Astrocyte (in vitro differentiated cells and primary cell): Measurements from ENCODE around the gene APOBEC3H. TPM values are rescaled to one million over a fixed set of nuclear protein-coding genes. Genes with fewer than 3 reads are reported as not detected.

Source experiments
- DNase-seq: peaks from one replicate; pipeline ENCODE4 v3.0.0-alpha.2; 2010; ENCODE audit warnings: low read depth
- FAIRE-seq: peaks from 2 replicates; lab custom pipeline; 2011; peaks lifted over from hg19 to GRCh38; lab: Jason Lieb, UNC
- H2AFZ ChIP-seq: 2 replicates; pipeline ENCODE4 v1.6.0; 2012; ENCODE audit warnings: low read depth, low read length, inconsistent platforms
- H3K27ac ChIP-seq: 2 replicates; pipeline ENCODE4 v1.5.1; 2011; ENCODE audit warnings: low read depth, low read length, inconsistent platforms
- H3K27me3 ChIP-seq: 2 replicates; pipeline ENCODE4 v1.6.0; 2011; ENCODE audit warnings: low read length, inconsistent platforms; ENCODE audit not compliant: insufficient read depth
- H3K36me3 ChIP-seq: 2 replicates; pipeline ENCODE4 v1.5.1; 2011; ENCODE audit warnings: low read length, inconsistent platforms; ENCODE audit not compliant: insufficient read depth
- H3K4me1 ChIP-seq: 2 replicates; pipeline ENCODE4 v1.5.1; 2011; ENCODE audit warnings: low read length, inconsistent platforms; ENCODE audit not compliant: insufficient read depth
- H3K4me2 ChIP-seq: 2 replicates; pipeline ENCODE4 v1.6.0; 2012; ENCODE audit warnings: low read length, inconsistent platforms
- H3K4me3 ChIP-seq: 2 replicates; pipeline ENCODE4 v1.5.1; 2011; ENCODE audit warnings: low read depth, mild to moderate bottlenecking, low read length, inconsistent platforms; ENCODE audit not compliant: insufficient read depth
- H3K79me2 ChIP-seq: 2 replicates; pipeline ENCODE4 v1.6.0; 2012; ENCODE audit warnings: mild to moderate bottlenecking, low read length, inconsistent platforms; ENCODE audit not compliant: insufficient read depth
- H3K9ac ChIP-seq: 2 replicates; pipeline ENCODE4 v1.6.0; 2012; ENCODE audit warnings: mild to moderate bottlenecking, low read length, inconsistent platforms
- H3K9me3 ChIP-seq: 2 replicates; pipeline ENCODE4 v1.5.1; 2012; ENCODE audit warnings: low read depth, mild to moderate bottlenecking, low read length, inconsistent platforms; ENCODE audit not compliant: insufficient read depth
- H4K20me1 ChIP-seq: 2 replicates; pipeline ENCODE4 v1.6.0; 2012; ENCODE audit warnings: low read length, inconsistent platforms; ENCODE audit not compliant: insufficient read depth
- H3K27ac Mint-ChIP-seq: one replicate; pipeline ENCODE4 v1.8.0; 2021; ENCODE audit warnings: mild to moderate bottlenecking, mixed read lengths; ENCODE audit not compliant: unreplicated experiment
- H3K27me3 Mint-ChIP-seq: one replicate; pipeline ENCODE4 v1.8.0; 2021; ENCODE audit warnings: low read depth, mixed read lengths; ENCODE audit not compliant: unreplicated experiment
- H3K36me3 Mint-ChIP-seq: one replicate; pipeline ENCODE4 v1.8.0; 2021; ENCODE audit warnings: low read depth, mixed read lengths; ENCODE audit not compliant: unreplicated experiment
- H3K4me1 Mint-ChIP-seq: one replicate; pipeline ENCODE4 v1.8.0; 2021; ENCODE audit warnings: low read depth, mixed read lengths; ENCODE audit not compliant: unreplicated experiment
- H3K4me3 Mint-ChIP-seq: one replicate; pipeline ENCODE4 v1.8.0; 2021; ENCODE audit warnings: mild to moderate bottlenecking, moderate library complexity, mixed read lengths; ENCODE audit not compliant: unreplicated experiment
- H3K9me3 Mint-ChIP-seq: one replicate; pipeline ENCODE4 v1.8.0; 2021; ENCODE audit warnings: mild to moderate bottlenecking, mixed read lengths; ENCODE audit not compliant: unreplicated experiment
- EZH2 ChIP-seq: IDR thresholded peaks from 2 replicates; pipeline ENCODE4 v1.6.1; 2012; ENCODE audit warnings: mild to moderate bottlenecking, low read length, inconsistent platforms; ENCODE audit not compliant: insufficient read depth
- total RNA-seq: library from RNA; stranded (reverse); gene quantifications from 2 replicates; pipeline ENCODE4 v1.2.1, GENCODE V29; 2021
- TF ChIP-seq, protein P1 (sequence below): IDR thresholded peaks from 2 replicates; pipeline ENCODE4 v1.5.1; 2011; ENCODE audit warnings: low read depth, mild to moderate bottlenecking, inconsistent platforms, low read length, moderate library complexity; ENCODE audit not compliant: insufficient read depth

The APOBEC3H gene
- total RNA-seq, 1 donor from 2014 or later = 0.30 TPM

GRCh38 chr22:39150848-39151215, 53.8 kb downstream of the APOBEC3H start:
- H3K4me1 Mint-ChIP-seq = peaks cover 3% of the 10 kb centered on the region
- no peak for FAIRE-seq

GRCh38 chr22:39151329-39151975, 54.4 kb downstream of the APOBEC3H start:
- peaks cover 10% of the 10 kb centered on the region for H3K4me1 ChIP-seq
- Mint-ChIP-seq H3K27me3 (peaks cover 27% of the 10 kb centered on the region), H3K4me1 (peaks cover 5% of the 10 kb centered on the region), H3K27ac (no peak overlapping the region), H3K36me3 (peaks cover 3% of the 10 kb centered on the region), H3K9me3 (peaks cover 3% of the 10 kb centered on the region), H3K4me3 (peak overlapping the region; percentile 40)
- no peaks in the 10 kb centered on the region for H3K9me3 ChIP-seq
- H3K79me2 ChIP-seq = no peaks in the 10 kb centered on the region
- peak overlapping the region; percentile 56 for H2AFZ ChIP-seq
- H3K36me3 ChIP-seq = no peaks in the 10 kb centered on the region
- FAIRE-seq = no peak
- peaks cover 25% of the 10 kb centered on the region for H3K27me3 ChIP-seq
- DNase-seq = no peak
- H3K4me3 ChIP-seq = no peak overlapping the region
- H3K27ac ChIP-seq = no peak overlapping the region
- no peak overlapping the region for H3K9ac ChIP-seq
- TF ChIP-seq, protein P1, sequence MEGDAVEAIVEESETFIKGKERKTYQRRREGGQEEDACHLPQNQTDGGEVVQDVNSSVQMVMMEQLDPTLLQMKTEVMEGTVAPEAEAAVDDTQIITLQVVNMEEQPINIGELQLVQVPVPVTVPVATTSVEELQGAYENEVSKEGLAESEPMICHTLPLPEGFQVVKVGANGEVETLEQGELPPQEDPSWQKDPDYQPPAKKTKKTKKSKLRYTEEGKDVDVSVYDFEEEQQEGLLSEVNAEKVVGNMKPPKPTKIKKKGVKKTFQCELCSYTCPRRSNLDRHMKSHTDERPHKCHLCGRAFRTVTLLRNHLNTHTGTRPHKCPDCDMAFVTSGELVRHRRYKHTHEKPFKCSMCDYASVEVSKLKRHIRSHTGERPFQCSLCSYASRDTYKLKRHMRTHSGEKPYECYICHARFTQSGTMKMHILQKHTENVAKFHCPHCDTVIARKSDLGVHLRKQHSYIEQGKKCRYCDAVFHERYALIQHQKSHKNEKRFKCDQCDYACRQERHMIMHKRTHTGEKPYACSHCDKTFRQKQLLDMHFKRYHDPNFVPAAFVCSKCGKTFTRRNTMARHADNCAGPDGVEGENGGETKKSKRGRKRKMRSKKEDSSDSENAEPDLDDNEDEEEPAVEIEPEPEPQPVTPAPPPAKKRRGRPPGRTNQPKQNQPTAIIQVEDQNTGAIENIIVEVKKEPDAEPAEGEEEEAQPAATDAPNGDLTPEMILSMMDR = no peak
- no peak for TF ChIP-seq EZH2
- H3K4me2 ChIP-seq = peak overlapping the region; percentile 83
- H4K20me1 ChIP-seq = no peaks in the 10 kb centered on the region

More at GRCh38 chr22:39150848-39151215, 53.8 kb downstream of the APOBEC3H start:
- Histone ChIP-seq H3K4me3 (no peak overlapping the region), H2AFZ (no peak overlapping the region), H3K4me1 (peaks cover 15% of the 10 kb centered on the region), H3K27me3 (peaks cover 22% of the 10 kb centered on the region), H3K4me2 (no peak overlapping the region), H3K27ac (no peak overlapping the region), H3K9me3 (no peaks in the 10 kb centered on the region), H4K20me1 (no peaks in the 10 kb centered on the region), H3K9ac (no peak overlapping the region), H3K79me2 (no peaks in the 10 kb centered on the region), H3K36me3 (no peaks in the 10 kb centered on the region)
- peaks cover 25% of the 10 kb centered on the region for H3K27me3 Mint-ChIP-seq
- no peak for DNase-seq
- TF ChIP-seq, protein P1 = no peak
- TF ChIP-seq EZH2 = no peak
- H3K27ac Mint-ChIP-seq = no peak overlapping the region
- peaks cover 3% of the 10 kb centered on the region for H3K36me3 Mint-ChIP-seq
- peak overlapping the region; percentile 54 for H3K4me3 Mint-ChIP-seq
- H3K9me3 Mint-ChIP-seq = peaks cover 3% of the 10 kb centered on the region

DNA sequence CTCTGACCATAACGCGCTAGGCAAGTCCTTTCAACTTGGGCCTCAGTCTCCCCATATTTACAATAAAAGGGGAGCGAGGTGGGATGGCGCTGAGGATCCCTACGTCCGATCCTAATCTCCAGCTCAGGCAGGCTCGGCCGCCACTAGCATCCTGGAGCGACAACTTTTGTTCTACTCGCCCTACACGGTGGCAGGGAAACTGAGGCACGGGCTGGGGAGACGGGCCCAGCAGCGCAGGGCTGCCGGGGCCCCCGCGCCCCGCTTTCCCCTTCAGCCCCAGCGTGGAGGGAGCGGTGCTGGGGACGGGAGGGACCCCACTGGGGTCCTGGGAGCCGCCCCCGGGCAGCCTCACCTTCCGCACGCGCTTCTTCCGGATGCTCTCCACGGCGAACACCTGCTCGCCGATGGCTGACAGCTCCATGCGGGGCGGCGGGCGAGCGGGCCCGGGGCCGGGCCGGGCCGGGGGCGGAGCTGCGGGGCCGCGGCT, 55.0 kb downstream of the APOBEC3H start:
- no peak for DNase-seq
- no peak for FAIRE-seq
- H3K79me2 ChIP-seq = no peaks in the 10 kb centered on the region
- H3K27me3 ChIP-seq = peaks cover 30% of the 10 kb centered on the region
- peaks cover 3% of the 10 kb centered on the region for H3K36me3 Mint-ChIP-seq
- peaks cover 3% of the 10 kb centered on the region for H3K9me3 Mint-ChIP-seq
- no peaks in the 10 kb centered on the region for H4K20me1 ChIP-seq
- peaks cover 5% of the 10 kb centered on the region for H3K4me1 Mint-ChIP-seq
- TF ChIP-seq, protein P1 = no peak
- no peak for TF ChIP-seq EZH2
- peak overlapping the region; percentile 56 for H2AFZ ChIP-seq
- no peaks in the 10 kb centered on the region for H3K36me3 ChIP-seq
- peak overlapping the region; percentile 40 for H3K4me3 Mint-ChIP-seq
- peak overlapping the region; percentile 83 for H3K4me2 ChIP-seq
- H3K9me3 ChIP-seq = no peaks in the 10 kb centered on the region
- no peak overlapping the region for H3K27ac Mint-ChIP-seq
- peak overlapping the region; percentile 63 for H3K9ac ChIP-seq
- peaks cover 29% of the 10 kb centered on the region for H3K27me3 Mint-ChIP-seq
- peak overlapping the region; percentile 52 for H3K4me3 ChIP-seq
- H3K4me1 ChIP-seq = peaks cover 10% of the 10 kb centered on the region
- no peak overlapping the region for H3K27ac ChIP-seq
